ENCODE measurements around the gene SINHCAF. TPM values are rescaled to one million over a fixed set of nuclear protein-coding genes. Genes with fewer than 3 reads are reported as not detected.
A peak's percentile ranks its signal among the peaks of the same experiment; 100 is the strongest.

SINHCAF gene
- total and polyA plus RNA-seq, 2 of the 8 experiments (the other 6 are each of a cell fraction or from before 2014, with no cell fraction given), result 138 to 576 TPM

DNA sequence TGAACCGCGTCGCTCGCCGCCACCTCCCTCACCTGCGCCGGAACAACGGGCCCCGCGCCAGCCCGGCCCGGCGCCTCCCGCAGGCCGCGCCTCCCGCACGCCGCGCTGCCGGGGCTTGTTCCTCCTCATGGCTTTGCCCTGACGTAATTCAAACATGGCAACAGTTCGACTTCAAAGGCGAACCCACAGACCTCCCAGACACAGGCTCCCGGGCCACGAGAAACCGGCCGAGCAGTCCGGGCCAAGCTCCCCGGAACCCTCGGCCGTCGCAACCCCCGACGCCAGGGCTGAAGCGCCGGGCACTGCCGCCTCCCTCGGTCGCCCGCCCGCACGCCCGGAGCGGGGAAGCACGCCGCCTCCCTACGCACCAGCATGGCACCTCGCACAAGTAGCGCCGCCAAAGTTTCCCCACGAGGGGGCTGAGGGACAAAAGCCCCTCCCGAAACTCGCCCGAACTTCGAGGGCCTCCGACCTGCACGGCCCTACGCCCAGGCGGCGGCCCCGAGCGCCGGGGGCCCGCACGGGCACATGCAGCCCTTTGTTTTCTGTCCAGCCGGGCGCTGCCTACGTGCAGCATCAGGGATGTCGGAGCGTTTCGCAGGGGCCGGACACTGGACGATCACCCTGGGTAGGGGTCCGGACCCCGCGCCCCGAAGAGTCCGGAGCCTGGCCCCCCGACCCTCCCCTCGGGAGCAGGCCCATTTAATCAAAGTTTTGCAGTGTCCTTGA lies 1.7 kb downstream of the SINHCAF start (continued):
- TF ChIP-seq RXRA (IDR thresholded peaks at IDR 0.05; ENCODE audit: insufficient read depth, low read depth, low read length) (no peak), MAFK (IDR thresholded peaks at IDR 0.05; ENCODE audit: low read depth, low read length) (no peak), ASH2L (IDR thresholded peaks at IDR 0.05; ENCODE audit: low read length) (peak; percentile 49), KDM5A (IDR thresholded peaks at IDR 0.05; ENCODE audit: low read length) (no peak), SP1 (IDR thresholded peaks at IDR 0.05; ENCODE audit: low read depth, low read length) (no peak), CHD1 (IDR thresholded peaks at IDR 0.05; ENCODE audit: low read depth, low read length) (no peak; the same call in 1 of the 2 replicates), KDM4A (IDR thresholded peaks at IDR 0.05; ENCODE audit: low read depth, low read length, severe bottlenecking) (no peak), GTF2F1 (IDR thresholded peaks at IDR 0.05; ENCODE audit: borderline replicate concordance, low read depth, low read length) (no peak), POLR2A (IDR thresholded peaks at IDR 0.05; ENCODE audit: control extremely low read depth in 1 of 2, low read depth in 2 of 2, low read length in 2 of 2) (peak; percentile 86 to 89), CBX5 (IDR thresholded peaks at IDR 0.05; ENCODE audit: low read depth, low read length) (no peak), SIX5 (IDR thresholded peaks at IDR 0.05; ENCODE audit: low read depth, low read length) (no peak), CHD2 (IDR thresholded peaks at IDR 0.05; ENCODE audit: low read length) (no peak), CBX8 (IDR thresholded peaks at IDR 0.05; ENCODE audit: borderline replicate concordance, low read depth, low read length) (no peak), POU5F1 (IDR thresholded peaks at IDR 0.05; ENCODE audit: low read depth, low read length) (no peak), CTBP2 (IDR thresholded peaks at IDR 0.05; ENCODE audit: borderline replicate concordance, insufficient read depth, insufficient read length, low read length) (no peak), EP300 (IDR thresholded peaks at IDR 0.05; ENCODE audit: borderline replicate concordance in 1 of 2, low read depth in 2 of 2, low read length in 2 of 2) (no peak), SIRT6 (IDR thresholded peaks at IDR 0.05; ENCODE audit: low read length) (no peak), YY1 (IDR thresholded peaks at IDR 0.05; ENCODE audit: low read depth, low read length) (0 out of 2 replicates have a peak, but pooled peaks have one; percentile 30), RAD21 (IDR thresholded peaks at IDR 0.05 in 1 of 2, conservative IDR thresholded peaks at IDR 0.05 in 1 of 2; ENCODE audit: low read depth in 2 of 2, low read length in 2 of 2) (peak in 1 of 2 experiments; percentile 16; a peak in 1 of 4 replicates)
- TF ChIP-seq, protein P1, sequence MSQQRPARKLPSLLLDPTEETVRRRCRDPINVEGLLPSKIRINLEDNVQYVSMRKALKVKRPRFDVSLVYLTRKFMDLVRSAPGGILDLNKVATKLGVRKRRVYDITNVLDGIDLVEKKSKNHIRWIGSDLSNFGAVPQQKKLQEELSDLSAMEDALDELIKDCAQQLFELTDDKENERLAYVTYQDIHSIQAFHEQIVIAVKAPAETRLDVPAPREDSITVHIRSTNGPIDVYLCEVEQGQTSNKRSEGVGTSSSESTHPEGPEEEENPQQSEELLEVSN (IDR thresholded peaks at IDR 0.05), result peak; percentile 16; the same call in 1 of the 2 replicates
